Measurements from ENCODE around the gene IGSF3.

GRCh38 chr1:116667078-116667574 lies 407 bp downstream of the IGSF3 start:
- no peak for TF ChIP-seq POLR2A (IDR thresholded peaks at IDR 0.05)
- TF ChIP-seq CTCF (IDR thresholded peaks at IDR 0.05), result no peak

Measured in sigmoid colon (tissue), 3 donors.